ENCODE data around the gene LCN6. TPM values are rescaled to one million over a fixed set of nuclear protein-coding genes. Genes with fewer than 3 reads are reported as not detected.

Gene LCN6
- total and polyA plus RNA-seq, 2 of the 4 experiments (the other 2 are of a cell fraction) = not detected

GRCh38 chr9:136769710-136770191, 21.4 kb upstream of the LCN6 start:
- WGBS, 2 experiments (ENCODE audit: extremely low coverage in 2 of 2, insufficient read length in 1 of 2) = 15% methylated on average over 5 of the region's 16 CpGs; no CpG with 5 or more reads in 1 of the 2 experiments
- Histone ChIP-seq H3K9me1 (ENCODE audit: insufficient read depth, low read length) (no peaks in the 10 kb centered on the region), H2BK15ac (ENCODE audit: low read depth, low read length) (no peak overlapping the region), H3K4me2 (ENCODE audit: low read depth, low read length) (no peak overlapping the region), H2AK9ac (replicated peaks; ENCODE audit: low read depth, low read length, poor library complexity) (no peak overlapping the region), H3K56ac (ENCODE audit: extremely low read depth, insufficient read depth, low read length) (no peak overlapping the region), H3K9me3 (ENCODE audit: control insufficient read depth, insufficient read depth, low read length) (peaks cover 9% of the 10 kb centered on the region), H3K36me3 (ENCODE audit: control insufficient read depth, insufficient read depth, low read length) (no peaks in the 10 kb centered on the region), H2AK5ac (ENCODE audit: low read depth, low read length) (no peak overlapping the region), H3K9ac (ENCODE audit: low read depth, low read length) (no peak overlapping the region), H3K79me1 (ENCODE audit: low read depth in 1 of 2, low read length in 2 of 2) (no peaks in the 10 kb centered on the region), H4K91ac (ENCODE audit: insufficient read depth, low read depth, low read length) (no peak overlapping the region), H3K14ac (replicated peaks; ENCODE audit: low read depth, low read length) (no peak overlapping the region), H2BK5ac (ENCODE audit: low read depth, low read length, poor library complexity, severe bottlenecking) (no peak overlapping the region), H3K23ac (ENCODE audit: low read depth, low read length) (no peak overlapping the region), H4K8ac (ENCODE audit: low read depth in 2 of 2, low read length in 2 of 2) (no peak overlapping the region), H3K27ac (ENCODE audit: insufficient read depth, low read length) (no peak overlapping the region), H3K27me3 (ENCODE audit: control insufficient read depth, insufficient read depth, low read length) (peaks cover 9% of the 10 kb centered on the region), H2BK20ac (ENCODE audit: low read depth, low read length) (no peak overlapping the region), H4K5ac (ENCODE audit: low read depth, low read length) (no peak overlapping the region), H3K18ac (ENCODE audit: low read depth, low read length) (no peak overlapping the region), H3K4me1 (ENCODE audit: control insufficient read depth, insufficient read depth, low read length) (no peaks in the 10 kb centered on the region), H2AFZ (replicated peaks; ENCODE audit: low read length, poor library complexity) (peak overlapping the region; percentile 72), H3K4ac (ENCODE audit: low read depth, low read length) (no peak overlapping the region), H4K20me1 (ENCODE audit: insufficient read depth, low read length) (no peaks in the 10 kb centered on the region), H2BK120ac (ENCODE audit: low read depth, low read length) (no peak overlapping the region), H3K4me3 (ENCODE audit: insufficient read depth, low read depth, low read length) (no peak overlapping the region)
- ATAC-seq (ENCODE audit: low read depth) = peak; percentile 80
- no TSS peak for BruUV-seq (replicated peaks)
- intact Hi-C loops (cut with micrococcal nuclease) (no loop called here), dilution Hi-C loops (cut with HindIII; ENCODE audit: low sequenced_read_pairs, unreplicated experiment) (no loop called here), in situ Hi-C loops (cut with MboI; ENCODE audit: low sequenced_read_pairs) (no loop called here)
- ChIA-PET CTCF (no interaction called here), POLR2A (ENCODE audit: unreplicated experiment) (no interaction called here)
- DNase-seq = no peak
- TF ChIP-seq MXI1 (IDR thresholded peaks at IDR 0.05; ENCODE audit: borderline replicate concordance, low read depth, low read length) (no peak), RFX5 (IDR thresholded peaks at IDR 0.05; ENCODE audit: low read depth, low read length) (no peak), RCOR1 (IDR thresholded peaks at IDR 0.05; ENCODE audit: insufficient replicate concordance, low read length) (no peak), CEBPB (IDR thresholded peaks at IDR 0.05; ENCODE audit: low read depth, low read length) (no peak), CTCF (conservative IDR thresholded peaks at IDR 0.05; ENCODE audit: low read depth, low read length) (peak; percentile 45), NFE2L2 (IDR thresholded peaks at IDR 0.05; ENCODE audit: low read depth, low read length) (no peak), POLR2A (IDR thresholded peaks at IDR 0.05; ENCODE audit: low read depth, low read length) (no peak), USF2 (IDR thresholded peaks at IDR 0.05; ENCODE audit: low read depth, low read length) (no peak), SMC3 (IDR thresholded peaks at IDR 0.05; ENCODE audit: low read depth, low read length) (no peak), RAD21 (IDR thresholded peaks at IDR 0.05; ENCODE audit: low read length) (peak; percentile 20; the same call in 1 of the 2 replicates), CHD1 (IDR thresholded peaks at IDR 0.05; ENCODE audit: low read depth, low read length) (no peak), MAFK (IDR thresholded peaks at IDR 0.05; ENCODE audit: low read depth, low read length) (no peak), MAZ (IDR thresholded peaks at IDR 0.05; ENCODE audit: borderline replicate concordance, low read depth, low read length) (peak; percentile 42; the same call in 1 of the 2 replicates)

All from IMR-90 (cell line).